Heart right ventricle (tissue), 16 donors: ENCODE measurements around the gene SLC25A30. TPM values are rescaled to one million over a fixed set of nuclear protein-coding genes. Genes with fewer than 3 reads are reported as not detected.

Source experiments
- ATAC-seq, 8 donors: fragments of 200-7000 bp; cut with Tn5 transposase; one replicate each; pipeline ENCODE4 v1.9.1; 2020; ENCODE audit warnings: mild to moderate bottlenecking in 8 of 8, moderate library complexity in 8 of 8, moderate number of reproducible peaks in 1 of 8
- DNase-seq, 2 donors: peaks; one replicate each; pipeline ENCODE4 v3.0.0-alpha.2; 2020
- H3K27ac ChIP-seq, 10 donors: fragments of 200-600 bp; sonication (generic) in 2 of 10; one replicate each; pipeline versions ENCODE4 v1.5.0 to v1.8.0; 2020 to 2022; ENCODE audit warnings: mild to moderate bottlenecking in 3 of 10
- H3K27me3 ChIP-seq, 7 donors: fragments of 200-600 bp; one replicate each; pipeline ENCODE4 v1.8.0; 2021 to 2022; ENCODE audit warnings: mild to moderate bottlenecking in 2 of 7
- H3K36me3 ChIP-seq, 9 donors: fragments of 200-600 bp; sonication (generic) in 1 of 9; one replicate each; pipeline versions ENCODE4 v1.5.0 to v1.8.0; 2020 to 2022; ENCODE audit warnings: mild to moderate bottlenecking in 2 of 9
- H3K4me1 ChIP-seq, 9 donors: fragments of 200-600 bp; sonication (generic) in 1 of 9; one replicate each; pipeline versions ENCODE4 v1.5.0 to v1.8.0; 2020 to 2022; ENCODE audit warnings: mild to moderate bottlenecking in 4 of 9
- H3K4me3 ChIP-seq, 10 donors: fragments of 200-600 bp; sonication (generic) in 2 of 10; one replicate each; pipeline versions ENCODE4 v1.5.0 to v1.8.0; 2020 to 2022; ENCODE audit warnings: mild to moderate bottlenecking in 7 of 10, moderate library complexity in 2 of 10
- H3K9me3 ChIP-seq, 11 donors: fragments of 200-600 bp in 10 of 11; sonication (generic) in 2 of 11; one replicate each; pipeline versions ENCODE4 v1.5.0 to v1.8.0; 2013 to 2022; ENCODE audit warnings: mild to moderate bottlenecking in 2 of 11, control low read depth in 1 of 11, moderate library complexity in 1 of 11
- CTCF ChIP-seq, 9 donors: fragments of 200-600 bp; sonication (generic) in 2 of 9; IDR thresholded peaks; one replicate each; pipeline versions ENCODE4 v1.5.0 to v1.8.0; 2021 to 2022; ENCODE audit warnings: antibody characterized with exemption in 9 of 9, mild to moderate bottlenecking in 5 of 9, moderate library complexity in 1 of 9
- WGBS, 2 donors: extraction: QIAGEN DNeasy Blood & Tissue Kit; methylation state at CpG; one replicate each; pipeline ENCODE4 v1.1.7; 2013; ENCODE audit warnings: inconsistent platforms in 1 of 2; 5-methylcytosine and 5-hydroxymethylcytosine counted together
- intact Hi-C, 10 donors: fragments of 100-400 bp; cut with DNase I; formaldehyde crosslinking; loops; one replicate each; pipeline versions ENCODE4 v1.11.1 to v1.14.2; 2022
- polyA plus RNA-seq, 2 donors: library from polyadenylated mRNA; stranded (reverse); fragments of 200-250 nt; gene quantifications; one replicate each; pipeline ENCODE4 v1.2.3, GENCODE V29; 2013
- total RNA-seq, 10 donors: library from RNA; stranded (reverse); fragmentation: NEBNext Ultra II Directional in 3 of 10; extraction: Animal tissue kit (Norgen Biotek cat#: 25700) in 3 of 10; gene quantifications; one replicate each; pipeline versions ENCODE4 v1.2.1 to v1.2.4, GENCODE V29; 2021 to 2023
- donor health status: Arrhythmogenic right ventricular cardiomyopathy.
- donor health status: ischemic (EF 13 %, LVEDD 7.1; RV severe dilation, severe dysfunction).
- donor health status: healthy with polysubstance abuse.
- donor health status: DM: no; HTN: yes; CAD: no.
- donor health status: DM: no; HTN: no; CAD: no.
- donor health status: ischemic (EF 25% LVEDD 6.9; RV normal size, moderate dysfunction).
- donor health status: ischemic (EF 25% LVEDD 5.7; RV mildly dilated, moderate dysfunction).
- donor health status: healthy.
- donor health status: DM: yes; HTN: yes; CAD: no.
- donor health status: Ischemic cardiomyopathy.
- donor health status: ischemic (EF 35%, LVEDD 5.7; RV mildly dilated, moderate dysfunction).
- donor health status: nonischemic (EF 11% LVEDD 7.7; RV severe dilation, severe dysfunction).
- donor health status: DM: yes; HTN: yes; CAD: no.
- donor health status: PGD.
- donor health status: ischemic (EF 29% LVEDD 5.4; RV normal size, mild dysfunction).
- donor health status: nonischemic (EF 23%, LVEDD 6.1; RV moderate dilation, normal function).

The SLC25A30 gene
- total and polyA plus RNA-seq, 12 donors, result 9.3 to 280 (median 157) TPM

GRCh38 chr13:45416516-45417128, 1.6 kb downstream of the SLC25A30 start:
- 39 to 47% methylated on average over 10 of the region's 10 CpGs for WGBS, 2 donors
- peaks cover 0 to under 1% (median 0%) of the 10 kb centered on the region in 9 donors for H3K36me3 ChIP-seq
- H3K27ac ChIP-seq, result peak overlapping the region; percentile 41 to 93 (median 90)
- H3K27me3 ChIP-seq, result no peaks in the 10 kb centered on the region
- no peak for TF ChIP-seq CTCF (IDR thresholded peaks at IDR 0.05)
- no peaks in the 10 kb centered on the region for H3K9me3 ChIP-seq
- ATAC-seq (no peak), DNase-seq (no peak)
- H3K4me1 ChIP-seq, result peaks cover 10 to 57% (median 44%) of the 10 kb centered on the region in 9 donors
- intact Hi-C loops, result loop anchor here in 5 of 10 donors (5.0 to 10.0 kb wide), 3 partner anchors 46 to 51 kb away; partner anchors contain the start of gene COG3 (in 3 of the 5)
- H3K4me3 ChIP-seq, result peak overlapping the region; percentile 52 to 89 (median 77)

GRCh38 chr13:45415112-45415511, 3.1 kb downstream of the SLC25A30 start:
- no peak for ATAC-seq
- Histone ChIP-seq H3K27me3 (no peaks in the 10 kb centered on the region), H3K9me3 (no peaks in the 10 kb centered on the region), H3K27ac (peak overlapping the region in 9 of 10 donors; percentile 58 to 93 (median 80)), H3K4me1 (peaks cover 13 to 63% (median 44%) of the 10 kb centered on the region in 9 donors), H3K4me3 (peak overlapping the region in 7 of 10 donors; percentile 26 to 46 (median 40)), H3K36me3 (peaks cover 0 to 16% (median 6%) of the 10 kb centered on the region in 9 donors)
- intact Hi-C loops, result loop anchor here in 5 of 10 donors (5.0 to 10.0 kb wide), 3 partner anchors 47 to 52 kb away; partner anchors contain the start of gene COG3 (in 3 of the 5)
- WGBS, 2 donors, result 81% methylated on average over 1 of the region's 1 CpG
- DNase-seq, result no peak
- no peak for TF ChIP-seq CTCF (IDR thresholded peaks at IDR 0.05)

- no peaks in the 10 kb centered on the region for H3K27me3 ChIP-seq
- peak overlapping the region in 7 of 10 donors; percentile 8 to 46 (median 40) for H3K4me3 ChIP-seq
- WGBS, 2 donors, result 78 to 79% methylated on average over 4 of the region's 4 CpGs
- no peak for DNase-seq
- peak overlapping the region; percentile 41 to 93 (median 80) for H3K27ac ChIP-seq
- TF ChIP-seq CTCF (IDR thresholded peaks at IDR 0.05), result no peak
- peaks cover 13 to 66% (median 44%) of the 10 kb centered on the region in 9 donors for H3K4me1 ChIP-seq
- no peak for ATAC-seq
- H3K9me3 ChIP-seq, result no peaks in the 10 kb centered on the region
- H3K36me3 ChIP-seq, result peaks cover 0 to 28% (median 11%) of the 10 kb centered on the region in 9 donors
- intact Hi-C loops, result loop anchor here in 2 of 10 donors (10.0 kb wide), 1 partner anchor 51 kb away; the partner anchor contains the start of gene COG3 (in 2 of the 2)
Measured at GRCh38 chr13:45413826-45414307, 4.3 kb downstream of the SLC25A30 start.

GRCh38 chr13:45412274-45413049, 5.7 kb downstream of the SLC25A30 start:
- Histone ChIP-seq H3K4me1 (peaks cover 13 to 63% (median 44%) of the 10 kb centered on the region in 9 donors), H3K27ac (peak overlapping the region in 9 of 10 donors; percentile 15 to 93 (median 68)), H3K4me3 (no peak overlapping the region), H3K27me3 (no peaks in the 10 kb centered on the region), H3K36me3 (peaks cover 0 to 42% (median 25%) of the 10 kb centered on the region in 9 donors), H3K9me3 (no peaks in the 10 kb centered on the region)
- no peak for TF ChIP-seq CTCF (IDR thresholded peaks at IDR 0.05)
- WGBS, 2 donors, result 49 to 56% methylated on average over 4 of the region's 4 CpGs
- ATAC-seq, result peak in 6 of 8 donors; percentile 57 to 83 (median 70)
- DNase-seq, result no peak
- intact Hi-C loops, result loop anchor here in 2 of 10 donors (10.0 kb wide), 1 partner anchor 52 kb away; the partner anchor contains the start of gene COG3 (in 2 of the 2)
